HG02571 (cell line): Measurements from ENCODE around the gene MRTFA.
"Not testable (repeated sequence)": the region's sequence is repeated elsewhere in the genome, so short reads cannot be mapped to it uniquely, and the experiment has no call there.

ENCODE experiments used
- ATAC-seq: cut with Tn5 transposase; IDR thresholded peaks from one replicate; pipeline ENCODE4 v1.9.1; 2021; ENCODE audit warnings: mild to moderate bottlenecking, moderate library complexity; ENCODE audit not compliant: unreplicated experiment

Gene MRTFA

DNA sequence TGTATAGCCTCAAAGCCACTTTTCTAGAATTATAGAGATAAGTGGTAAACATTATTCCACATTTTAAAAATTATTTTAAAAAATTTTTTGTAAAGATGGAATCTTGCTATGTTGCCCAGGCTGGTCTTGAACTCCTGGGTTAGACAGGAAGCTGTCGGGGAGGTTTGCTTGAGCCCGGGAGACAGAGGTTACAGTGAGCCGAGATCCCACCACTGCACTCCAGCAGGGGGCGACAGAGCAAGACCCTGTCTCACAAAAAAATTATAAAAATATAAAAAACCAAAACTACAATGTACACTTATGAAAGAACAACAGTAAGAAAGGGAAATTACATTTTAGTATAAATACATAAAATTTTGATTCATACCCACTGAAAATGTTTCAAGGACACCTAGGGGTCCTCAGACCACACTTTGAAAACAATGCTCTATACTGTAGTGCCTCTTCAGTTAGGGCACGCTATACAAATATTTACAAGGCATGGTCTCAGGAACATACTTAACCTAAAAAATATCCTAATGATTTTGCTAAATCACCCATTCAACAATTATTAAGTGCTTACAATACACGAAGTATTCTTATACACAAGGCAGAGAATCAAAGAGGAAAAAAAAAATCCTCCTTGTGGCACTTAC, 111.2 kb downstream of the MRTFA start:
- ATAC-seq = no peak

DNA sequence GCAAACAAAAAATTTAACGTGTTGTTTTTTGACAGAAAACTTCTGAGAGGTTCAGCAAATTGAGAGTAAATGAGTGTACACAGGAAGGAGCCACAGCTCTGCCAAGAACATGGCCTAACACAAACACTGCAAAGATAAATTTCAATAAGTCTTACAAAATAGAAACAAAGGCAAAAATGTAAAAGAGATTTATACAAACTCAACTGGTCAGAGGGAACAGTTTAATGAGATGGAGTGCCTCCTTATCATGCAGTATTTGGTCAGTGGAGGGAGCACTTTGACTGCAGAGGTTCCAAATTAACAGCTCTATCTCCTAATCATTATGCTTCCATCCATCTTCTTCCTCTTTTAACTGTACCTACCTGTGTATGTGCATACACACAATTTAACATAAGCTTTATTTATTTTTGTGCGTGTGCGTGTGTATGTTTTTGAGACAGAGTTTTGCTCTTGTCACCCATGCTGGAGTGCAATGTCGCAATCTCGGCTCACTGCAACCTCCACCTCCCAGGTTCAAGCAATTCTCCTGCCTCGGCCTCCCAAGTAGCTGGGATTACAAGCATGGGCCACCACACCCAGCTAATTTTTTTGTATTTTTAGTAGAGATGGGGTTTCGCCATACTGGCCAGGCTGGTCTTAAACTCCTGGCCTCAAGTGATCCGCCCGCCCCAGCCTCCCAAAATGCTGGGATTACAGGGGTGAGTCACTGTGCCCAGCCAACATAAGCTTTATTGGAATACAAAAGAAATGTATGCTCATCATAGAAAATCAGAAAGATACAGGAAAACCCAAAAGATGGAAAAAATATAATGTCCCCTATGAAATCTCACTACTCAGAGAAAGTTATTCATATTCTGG, 111.9 kb downstream of the MRTFA start:
- no peak for ATAC-seq

DNA sequence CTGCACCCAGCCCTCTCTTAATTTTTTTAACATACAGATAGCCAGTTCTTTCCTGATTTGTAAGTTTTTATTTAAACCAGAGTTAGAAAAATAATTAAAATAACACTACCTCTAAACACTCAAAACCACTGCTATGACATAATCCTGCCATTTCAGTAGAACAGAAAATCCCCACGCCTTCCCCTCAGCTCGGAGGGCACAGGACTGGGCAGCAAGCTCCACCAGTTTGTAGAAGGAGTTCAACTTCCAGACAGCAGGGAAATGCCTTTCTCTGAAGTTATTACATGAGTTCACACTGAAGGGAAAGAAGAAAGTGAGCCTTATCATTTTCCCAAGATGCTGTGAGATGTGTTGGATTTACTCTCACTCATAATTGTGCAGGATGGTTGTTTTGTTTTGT, 114.4 kb downstream of the MRTFA start:
- ATAC-seq = no peak

DNA sequence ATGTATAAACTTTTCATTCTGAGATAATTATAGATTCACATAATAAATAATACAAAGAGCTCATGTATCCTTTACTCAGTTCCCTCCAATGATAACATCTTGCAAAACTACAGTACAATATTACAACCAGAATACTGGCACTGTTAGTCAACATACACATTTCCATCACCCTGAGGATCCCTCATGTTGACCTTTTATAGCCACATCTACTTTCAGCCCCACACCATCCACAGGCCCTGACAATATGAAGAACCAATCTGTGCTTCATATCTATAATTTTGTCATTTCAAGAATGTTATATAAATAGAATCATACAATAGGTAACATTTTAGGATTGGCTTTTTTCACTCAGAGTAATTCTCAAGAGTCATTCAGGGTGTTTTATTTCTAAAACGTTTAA, 115.5 kb downstream of the MRTFA start:
- ATAC-seq = no peak

DNA sequence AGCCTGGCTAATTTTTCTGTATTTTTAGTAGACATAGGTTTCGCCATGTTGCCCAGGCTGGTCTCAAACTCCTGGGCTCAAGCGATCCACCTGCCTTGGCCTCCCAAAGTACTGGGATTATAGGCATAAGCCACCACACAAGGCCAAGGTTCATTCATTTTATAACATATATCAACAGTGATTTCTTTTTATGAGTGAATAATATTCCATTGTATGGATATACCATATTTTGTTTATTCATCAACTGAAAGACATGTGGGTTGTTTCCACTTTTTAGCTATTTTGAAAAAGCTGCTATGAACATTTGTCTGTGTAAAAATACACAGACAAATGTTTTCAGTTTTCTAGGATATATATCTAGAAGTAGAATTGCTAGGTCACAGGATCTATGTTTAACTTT, 116.0 kb downstream of the MRTFA start:
- ATAC-seq = no peak

DNA sequence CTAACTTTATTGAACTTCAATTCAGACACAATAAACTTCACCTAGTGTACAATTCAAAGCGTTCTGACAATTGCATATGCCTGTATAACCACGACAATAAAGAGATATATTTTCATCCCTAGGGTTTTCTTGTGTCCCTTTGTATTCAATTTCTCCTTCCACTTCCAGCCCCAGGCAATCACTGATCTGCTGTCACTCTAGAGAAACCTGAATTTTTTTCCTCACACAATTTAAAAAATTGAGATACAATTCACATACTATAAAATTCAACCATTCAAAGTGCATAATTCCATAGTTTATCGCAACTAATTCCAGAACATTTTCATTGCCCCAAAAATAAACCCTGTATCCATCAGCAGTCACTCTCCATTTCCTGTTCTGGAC, 116.6 kb downstream of the MRTFA start:
- ATAC-seq = no peak

DNA sequence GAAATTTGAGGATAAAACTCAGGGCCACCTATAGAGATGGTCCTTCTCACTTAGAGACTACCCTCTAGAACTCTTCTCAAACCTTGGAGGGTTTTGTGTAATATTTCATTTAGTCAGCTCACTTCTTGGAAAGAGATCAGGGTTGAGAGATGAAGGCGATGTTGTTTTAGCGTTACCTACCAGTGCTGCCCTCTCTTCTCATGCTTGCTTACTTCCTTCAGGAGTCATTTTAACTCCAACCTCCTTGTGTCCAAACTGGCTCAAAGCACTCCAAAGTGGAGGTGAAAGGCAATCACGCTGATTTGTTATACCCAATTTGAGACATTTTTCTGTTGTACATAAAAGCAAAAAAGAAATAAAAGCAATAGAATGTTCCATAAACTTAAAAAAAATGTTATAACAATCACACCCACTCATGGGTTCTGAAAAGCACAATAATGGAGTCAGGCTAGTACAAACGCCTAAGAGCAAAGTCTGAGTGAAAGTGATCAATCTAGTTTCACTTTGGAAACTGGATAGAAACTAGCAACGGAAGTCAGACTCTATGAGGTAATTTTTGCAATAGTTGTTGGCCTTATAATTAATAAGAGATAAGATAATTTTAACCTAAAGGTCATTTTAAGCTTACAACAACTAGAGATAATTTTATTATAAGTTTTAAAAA, 117.1 kb downstream of the MRTFA start:
- no peak for ATAC-seq

DNA sequence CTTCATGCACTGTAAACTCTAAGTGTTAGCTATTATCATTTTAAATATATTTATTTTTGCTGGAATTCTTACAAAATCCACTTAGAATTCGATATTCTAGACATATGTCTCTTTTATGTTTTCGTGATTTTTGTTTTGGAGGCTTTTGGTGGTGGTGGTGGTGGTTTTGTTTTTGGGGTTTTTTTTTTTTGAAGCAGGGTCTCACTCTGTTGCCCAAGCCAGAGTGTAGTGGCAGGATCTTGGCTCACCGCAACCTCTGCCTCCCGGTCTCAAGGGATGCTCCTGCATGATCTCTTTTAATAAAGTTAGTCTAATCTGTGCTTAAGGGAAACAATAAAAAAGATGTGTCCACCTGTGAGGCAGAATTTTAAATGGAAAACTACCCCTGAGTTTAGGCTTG, 117.7 kb downstream of the MRTFA start:
- ATAC-seq = no peak

DNA sequence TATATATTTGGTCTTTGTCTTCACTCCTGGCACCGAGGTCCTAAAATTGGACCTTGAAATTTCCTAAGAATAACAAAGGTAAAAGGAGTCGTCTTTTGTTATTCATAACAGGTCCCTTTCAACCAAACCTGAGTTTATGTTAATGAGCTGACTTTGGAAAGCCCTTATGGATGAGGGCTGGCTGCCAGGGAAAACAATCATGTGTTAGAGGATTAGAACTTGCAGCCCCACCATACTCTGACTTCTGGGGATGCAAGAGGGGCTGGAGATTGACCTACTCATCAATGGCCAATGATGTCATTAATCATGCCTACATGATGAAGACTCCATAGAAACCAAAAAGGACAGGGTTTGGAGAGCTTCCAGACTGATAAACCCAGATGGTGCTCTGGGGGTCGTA, 118.9 kb downstream of the MRTFA start:
- ATAC-seq = no peak

DNA sequence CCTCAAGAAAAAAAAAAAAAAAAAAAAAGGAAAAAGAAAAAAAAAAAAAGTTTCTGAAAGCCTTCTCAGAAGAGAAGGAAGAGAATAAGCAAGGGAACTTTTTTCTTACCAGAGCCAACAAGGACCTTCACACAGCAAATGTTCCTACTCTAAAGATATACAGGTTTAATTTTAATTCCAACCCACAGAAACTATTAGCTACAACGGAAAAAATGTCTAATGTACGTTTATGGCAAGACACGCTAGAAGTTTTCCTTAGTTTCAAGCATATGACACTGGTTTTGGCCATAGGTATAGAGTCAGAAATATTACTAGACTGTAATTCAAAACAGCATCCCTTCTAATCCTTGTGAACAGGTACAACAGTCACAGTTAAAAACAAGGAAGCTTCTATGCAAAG, 120.1 kb downstream of the MRTFA start:
- no peak for ATAC-seq

DNA sequence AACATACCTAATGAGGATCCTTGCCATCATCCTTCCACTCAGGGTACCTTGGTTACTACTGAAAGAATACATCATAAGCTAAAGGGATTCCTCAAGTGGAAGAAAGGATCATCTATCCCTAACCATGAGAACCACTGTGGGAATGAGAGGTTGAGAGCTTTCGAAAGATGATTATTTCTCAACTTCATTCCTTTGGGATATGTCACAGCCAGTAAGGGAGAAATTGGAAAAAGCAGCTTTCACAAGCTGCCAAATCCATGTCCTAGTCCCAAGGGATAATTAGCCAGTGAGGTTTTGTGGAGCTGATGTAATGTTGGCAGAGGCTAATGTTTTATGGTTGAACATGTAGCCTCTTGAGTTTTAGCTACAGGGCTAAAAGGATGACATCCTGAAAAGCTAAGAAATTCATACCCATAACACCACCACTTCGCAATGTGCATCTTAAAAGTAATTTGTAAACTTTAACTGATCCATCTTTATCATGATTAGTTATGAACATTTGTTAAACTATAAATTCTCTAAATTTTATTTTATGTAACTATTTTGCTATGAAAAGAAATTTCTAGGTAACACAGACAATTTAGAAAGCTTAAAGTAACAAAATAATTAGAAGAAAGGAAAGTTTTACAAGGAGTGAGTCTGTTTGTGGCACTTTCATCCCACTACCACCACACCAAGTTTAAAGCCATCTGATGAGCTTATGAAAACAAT, 123.9 kb downstream of the MRTFA start:
- ATAC-seq = no peak

DNA sequence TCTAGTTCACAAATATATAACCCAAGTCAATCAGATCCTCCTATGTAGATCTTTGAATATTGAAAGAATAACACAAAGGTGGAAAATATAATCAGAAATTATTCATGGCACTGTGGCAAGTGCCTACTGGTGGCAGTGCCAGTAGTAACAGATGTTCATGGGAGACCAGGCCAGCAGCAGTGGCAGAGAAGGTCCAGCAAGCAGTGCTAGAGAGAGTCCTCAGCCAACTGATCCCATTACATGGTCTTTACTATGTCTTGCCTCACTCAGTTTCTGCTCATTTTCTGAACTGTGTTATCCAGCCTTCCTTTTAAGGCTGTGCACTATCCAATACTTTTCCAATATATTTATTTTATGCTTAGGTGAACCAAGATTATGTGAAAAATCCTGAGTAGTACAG, 124.9 kb downstream of the MRTFA start:
- no peak for ATAC-seq

DNA sequence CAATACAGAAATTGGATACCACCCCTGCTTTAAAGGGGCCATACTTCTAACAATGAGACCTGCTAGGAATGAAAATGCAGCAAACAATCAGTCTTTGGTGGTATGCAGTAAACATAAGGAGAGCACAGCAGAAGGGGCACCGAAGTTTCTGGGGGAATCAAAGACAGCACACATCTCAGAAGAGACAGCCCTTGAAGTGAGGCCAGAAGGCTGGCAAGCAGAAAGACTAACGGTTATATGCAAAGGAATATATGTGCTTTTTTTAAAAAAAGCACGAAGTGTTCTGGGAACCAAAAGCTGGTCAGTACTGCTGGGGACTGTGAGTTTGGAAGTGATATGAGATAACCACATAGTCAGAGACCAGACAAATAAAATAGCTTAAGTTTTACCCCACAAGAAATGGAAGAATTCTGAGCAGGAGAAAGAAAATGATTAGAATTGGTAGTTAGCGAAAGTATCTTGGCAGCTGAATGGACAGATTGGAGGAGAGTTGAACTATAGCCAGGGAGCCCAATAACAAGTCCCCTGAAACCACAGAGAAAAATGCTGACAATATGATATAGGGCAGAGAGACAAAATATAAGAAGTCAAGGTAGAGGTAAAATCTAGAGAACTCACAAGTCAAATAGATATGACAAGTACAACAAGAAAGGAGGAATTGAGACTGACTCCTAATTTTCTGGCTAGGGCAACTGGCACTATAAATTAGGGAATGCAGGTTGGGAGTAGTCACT, 125.7 kb downstream of the MRTFA start:
- ATAC-seq = no peak

DNA sequence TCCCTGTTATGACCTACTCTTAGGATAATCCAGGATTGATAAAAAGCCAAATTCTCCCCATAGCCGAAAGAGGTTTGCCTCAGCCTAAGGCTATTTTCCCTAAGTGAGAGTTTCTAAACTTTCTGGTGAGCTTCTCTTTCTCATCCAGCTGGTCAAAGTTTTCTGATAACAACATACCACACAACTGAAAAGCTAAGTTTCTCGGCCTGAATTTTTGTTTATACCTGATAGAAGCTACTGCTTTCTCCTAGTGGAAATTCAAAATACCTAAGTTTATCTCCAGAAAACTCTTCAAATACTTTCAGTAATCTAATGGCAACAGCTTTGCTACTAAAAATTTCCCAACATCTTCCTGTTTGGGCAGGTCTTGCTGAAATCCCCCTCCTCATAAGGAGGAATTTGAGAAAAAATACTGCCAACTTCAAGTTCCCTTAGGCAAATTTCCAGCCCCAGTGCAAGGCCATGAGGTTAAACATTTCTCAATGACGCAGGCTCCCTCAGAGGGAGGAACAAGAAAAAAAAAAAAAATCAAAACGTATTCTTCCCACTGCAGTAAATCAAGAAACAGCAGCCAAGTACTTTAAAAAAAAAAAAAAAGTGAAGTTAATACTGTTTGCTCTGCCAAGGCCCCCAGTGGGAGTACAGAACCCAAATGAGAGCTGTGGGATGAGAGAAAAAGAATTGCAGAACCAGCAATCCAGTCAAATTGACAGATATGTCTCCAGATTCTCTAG, 127.0 kb downstream of the MRTFA start:
- no peak for ATAC-seq

DNA sequence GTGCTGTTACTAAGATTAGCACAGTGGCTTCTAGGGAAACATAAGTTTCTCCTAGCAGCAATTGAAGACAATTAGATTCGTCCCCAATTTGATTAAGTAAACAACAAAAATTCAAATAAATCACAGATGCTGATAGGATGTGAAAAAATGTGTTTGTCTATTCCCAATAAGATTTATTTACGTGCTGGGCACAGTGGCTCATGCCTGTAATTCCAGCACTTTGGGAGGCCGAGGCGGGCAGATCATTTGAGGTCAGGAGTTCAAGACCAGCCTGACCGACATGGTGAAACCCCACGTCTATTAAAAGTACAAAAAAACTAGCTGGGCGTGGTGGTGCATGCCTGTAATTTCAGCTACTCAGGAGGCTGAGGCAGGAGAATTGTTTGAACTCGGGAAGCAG, 128.5 kb downstream of the MRTFA start:
- ATAC-seq = not testable (repeated sequence)

DNA sequence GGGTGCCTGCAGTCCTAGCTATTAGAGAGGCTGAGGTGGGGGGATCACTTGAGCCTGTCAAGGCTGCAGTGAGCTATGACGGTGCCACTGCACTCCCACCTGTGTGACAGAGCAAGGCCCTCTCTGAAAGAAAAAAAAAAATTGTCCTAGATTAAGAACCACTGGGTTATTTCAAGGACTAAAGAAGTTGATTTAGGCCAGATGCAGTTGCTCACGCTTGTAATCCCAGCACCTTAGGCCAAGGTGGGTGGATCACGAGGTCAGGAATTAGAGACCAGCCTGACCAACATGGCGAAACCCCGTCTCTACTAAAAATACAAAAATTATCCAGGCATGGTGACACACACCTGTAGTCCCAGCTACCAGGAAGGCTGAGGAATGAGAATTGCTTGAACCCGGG, 129.0 kb downstream of the MRTFA start:
- ATAC-seq = no peak

DNA sequence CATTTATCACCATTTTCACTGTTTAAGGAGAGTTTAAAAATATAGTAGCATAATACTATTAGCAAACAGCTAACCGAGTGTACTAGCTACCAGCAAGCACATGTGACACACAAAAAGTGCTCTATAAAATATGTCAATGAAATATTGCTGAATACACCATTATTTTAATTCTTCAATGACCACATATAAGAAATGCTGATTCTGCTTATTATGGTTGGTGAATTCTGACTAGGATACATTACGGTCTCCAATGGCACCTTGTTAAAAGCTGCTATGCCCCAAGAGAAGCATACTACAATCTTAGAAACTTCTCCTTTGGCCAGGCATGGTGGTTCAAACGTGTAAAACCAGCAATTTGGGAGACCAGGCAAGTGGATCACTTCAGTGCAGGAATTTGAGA, 129.8 kb downstream of the MRTFA start:
- no peak for ATAC-seq

DNA sequence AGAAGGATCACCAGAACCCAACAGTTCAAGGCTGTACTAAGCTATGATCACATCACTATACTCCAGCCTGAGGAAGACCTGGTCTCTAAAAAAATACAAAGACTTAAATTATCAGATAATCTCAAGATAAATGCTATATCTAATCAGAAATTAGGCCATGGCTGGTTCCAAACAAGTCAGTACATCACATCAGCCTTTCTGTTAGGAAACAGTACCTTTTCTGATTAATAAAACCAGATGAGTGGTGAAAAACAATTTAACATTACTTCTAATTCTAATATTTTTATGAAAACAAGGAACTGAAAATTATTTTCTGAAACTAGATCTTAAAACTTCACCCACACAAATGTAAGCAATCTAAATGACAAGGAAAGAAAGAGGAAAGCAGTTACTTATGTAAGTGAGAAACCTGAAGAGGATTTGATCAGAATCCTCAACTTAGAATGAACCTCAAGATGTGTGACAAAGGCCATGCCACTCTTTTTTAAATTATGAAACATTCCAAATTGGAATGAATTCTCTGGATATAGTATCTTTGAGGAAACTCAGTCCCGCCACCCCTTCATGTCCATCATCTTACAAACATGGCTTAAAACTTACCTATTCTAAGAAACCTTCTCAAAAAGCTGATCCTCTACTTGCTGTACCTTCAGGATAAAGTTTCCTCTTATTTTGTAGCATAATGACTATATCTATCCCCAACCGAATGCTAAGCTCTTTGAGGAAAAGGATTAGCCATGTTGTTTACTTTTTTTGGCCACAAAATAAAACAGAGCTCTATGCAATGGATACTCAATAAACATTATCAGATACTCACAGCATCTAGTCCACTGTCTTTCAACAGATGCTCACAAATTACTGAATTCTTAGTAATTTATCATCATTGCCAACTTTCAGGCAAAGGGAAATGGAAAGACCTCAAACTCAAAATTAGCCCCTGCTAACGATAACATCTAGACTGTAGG, 132.0 kb downstream of the MRTFA start:
- no peak for ATAC-seq

DNA sequence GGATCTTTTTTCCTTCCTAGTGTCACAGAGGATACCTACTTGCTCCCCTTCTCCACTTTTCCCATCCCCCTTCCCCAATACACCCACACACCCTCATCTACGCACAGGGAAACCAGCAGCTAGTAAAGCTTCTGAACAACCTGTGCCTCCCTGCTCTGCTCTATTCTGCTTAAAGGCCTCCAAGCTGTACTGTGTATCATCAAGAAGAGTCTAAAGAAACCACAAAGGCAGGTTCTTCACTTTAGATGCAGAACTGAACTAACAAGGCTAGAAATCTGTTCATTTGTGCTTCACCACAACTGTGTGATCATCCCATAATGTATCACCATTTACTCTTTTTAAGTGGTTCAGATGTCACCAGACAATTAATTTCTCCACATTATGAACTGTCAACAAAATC, 133.6 kb downstream of the MRTFA start:
- no peak for ATAC-seq
